MCF 10A (cell line): Measurements from ENCODE around the gene ING3. TPM values are rescaled to one million over a fixed set of nuclear protein-coding genes. Genes with fewer than 3 reads are reported as not detected.
A peak's percentile ranks its signal among the peaks of the same experiment; 100 is the strongest.

ENCODE experiments used
- BruUV-seq: library from RNA; stranded (reverse); fragments of 400-500 nt; replicated peaks from 2 replicates; lab custom pipeline; 2021; lab: Mats Ljungman, UMichigan
- CTCF ChIA-PET: fragments of 300-600 bp; sonication (Branson Sonifier 250); formaldehyde crosslinking; extraction: SDS; loops from one replicate; lab custom pipeline; 2021; ENCODE audit warnings: antibody characterized with exemption, inconsistent platforms; lab: Yijun Ruan, JAX
- POLR2A ChIA-PET: fragments of 300-600, 350-650 bp; sonication (Branson Sonifier 250); formaldehyde crosslinking; extraction: SDS; loops from one replicate; lab custom pipeline; 2020; ENCODE audit warnings: antibody characterized with exemption, inconsistent platforms; lab: Yijun Ruan, JAX
- DNase-seq: peaks from one replicate; pipeline ENCODE4 v3.0.0-alpha.2; 2018; ENCODE audit not compliant: unreplicated experiment
- H3K27ac Mint-ChIP-seq: one replicate; pipeline ENCODE4 v1.8.0; 2022; ENCODE audit warnings: mild to moderate bottlenecking, low read depth, mixed read lengths; ENCODE audit not compliant: unreplicated experiment
- H3K27me3 Mint-ChIP-seq: one replicate; pipeline ENCODE4 v1.8.0; 2022; ENCODE audit warnings: mixed read lengths; ENCODE audit not compliant: insufficient read depth, unreplicated experiment
- H3K36me3 Mint-ChIP-seq: one replicate; pipeline ENCODE4 v1.8.0; 2022; ENCODE audit warnings: mild to moderate bottlenecking, moderate library complexity, mixed read lengths; ENCODE audit not compliant: insufficient read depth, unreplicated experiment
- H3K4me1 Mint-ChIP-seq: one replicate; pipeline ENCODE4 v1.8.0; 2022; ENCODE audit warnings: mixed read lengths; ENCODE audit not compliant: insufficient read depth, unreplicated experiment
- H3K4me3 Mint-ChIP-seq: one replicate; pipeline ENCODE4 v1.8.0; 2022; ENCODE audit warnings: mild to moderate bottlenecking, moderate library complexity, mixed read lengths; ENCODE audit not compliant: unreplicated experiment
- H3K9me3 Mint-ChIP-seq: one replicate; pipeline ENCODE4 v1.8.0; 2022; ENCODE audit warnings: mixed read lengths; ENCODE audit not compliant: unreplicated experiment
- CTCF ChIP-seq: fragments of 200-600 bp; IDR thresholded peaks from one replicate; pipeline ENCODE4 v1.8.0; 2022; ENCODE audit warnings: antibody characterized with exemption, mild to moderate bottlenecking; ENCODE audit not compliant: unreplicated experiment
- intact Hi-C: fragments of 100-400 bp; cut with micrococcal nuclease; formaldehyde crosslinking; loops from 2 replicates; pipeline ENCODE4 v1.14.1; 2022
- total RNA-seq: library from RNA; stranded (reverse); gene quantifications from 2 replicates; pipeline ENCODE4 v1.2.3, GENCODE V29; 2022

ING3 gene
- total RNA-seq, 1 experiment from 2014 or later = 18.9 TPM

GRCh38 chr7:121012170-121012874 lies 61.7 kb downstream of the ING3 start:
- POLR2A ChIA-PET = no interaction called here
- no peak overlapping the region for H3K27ac Mint-ChIP-seq
- peaks cover 23% of the 10 kb centered on the region for H3K27me3 Mint-ChIP-seq
- no TSS peak for BruUV-seq
- DNase-seq = no peak
- H3K4me3 Mint-ChIP-seq = no peak overlapping the region
- TF ChIP-seq CTCF = no peak
- intact Hi-C loops = no loop called here
- H3K4me1 Mint-ChIP-seq = no peaks in the 10 kb centered on the region
- CTCF ChIA-PET = no interaction called here
- H3K9me3 Mint-ChIP-seq = no peaks in the 10 kb centered on the region
- H3K36me3 Mint-ChIP-seq = no peaks in the 10 kb centered on the region

- no peak for TF ChIP-seq CTCF
- Mint-ChIP-seq H3K27me3 (peaks cover 17% of the 10 kb centered on the region), H3K4me3 (no peak overlapping the region), H3K36me3 (no peaks in the 10 kb centered on the region), H3K4me1 (no peaks in the 10 kb centered on the region), H3K9me3 (no peaks in the 10 kb centered on the region), H3K27ac (no peak overlapping the region)
- no peak for DNase-seq
- intact Hi-C loops = no loop called here
- CTCF ChIA-PET = no interaction called here
- POLR2A ChIA-PET = no interaction called here
- BruUV-seq = no TSS peak
Observed at GRCh38 chr7:121012919-121013318, 62.3 kb downstream of the ING3 start.

GRCh38 chr7:121015560-121015959 lies 65.0 kb downstream of the ING3 start:
- no peak overlapping the region for H3K27ac Mint-ChIP-seq
- no peaks in the 10 kb centered on the region for H3K9me3 Mint-ChIP-seq
- no peak for DNase-seq
- intact Hi-C loops = no loop called here
- no peaks in the 10 kb centered on the region for H3K36me3 Mint-ChIP-seq
- no peaks in the 10 kb centered on the region for H3K27me3 Mint-ChIP-seq
- H3K4me1 Mint-ChIP-seq = peaks cover 5% of the 10 kb centered on the region
- H3K4me3 Mint-ChIP-seq = no peak overlapping the region
- no peak for TF ChIP-seq CTCF
- ChIA-PET CTCF (interaction anchor here (0.6 kb wide), 1 partner anchor 12 kb away, joined by 3 read pairs; no protein-coding TSS in a partner anchor), POLR2A (interaction anchor here (0.6 kb wide), 1 partner anchor 1770 kb away, joined by 3 read pairs; no protein-coding TSS in a partner anchor)
- no TSS peak for BruUV-seq

GRCh38 chr7:121016966-121017365 lies 66.4 kb downstream of the ING3 start:
- Mint-ChIP-seq H3K4me1 (peaks cover 10% of the 10 kb centered on the region), H3K4me3 (no peak overlapping the region), H3K27me3 (no peaks in the 10 kb centered on the region), H3K27ac (no peak overlapping the region), H3K36me3 (no peaks in the 10 kb centered on the region), H3K9me3 (no peaks in the 10 kb centered on the region)
- intact Hi-C loops = no loop called here
- BruUV-seq = no TSS peak
- ChIA-PET CTCF (interaction anchor here (0.6 to 1.1 kb wide), 2 partner anchors 30 to 70 kb away, joined by 3 to 8 read pairs; no protein-coding TSS in a partner anchor), POLR2A (no interaction called here)
- no peak for TF ChIP-seq CTCF
- DNase-seq = peak; percentile 45
